ENCODE measurements around the gene PNRC2.

GRCh38 chr1:23911921-23912320 lies 47.7 kb upstream of the PNRC2 start:
- TF ChIP-seq TAF1 (IDR thresholded peaks at IDR 0.05; ENCODE audit: borderline replicate concordance, insufficient read depth, low read length) (no peak), POLR2AphosphoS5 (IDR thresholded peaks at IDR 0.05; ENCODE audit: low read depth, low read length) (no peak), REST (IDR thresholded peaks at IDR 0.05; ENCODE audit: insufficient read depth in 1 of 2, low read depth in 2 of 2, low read length in 2 of 2) (no peak)

All from PFSK-1 (cell line).